NCI-H82 treated with DMSO at 0.1 percent for 48 hours (cell line): ENCODE measurements around the gene SMAP2.
"Not testable (repeated sequence)": the region's sequence is repeated elsewhere in the genome, so short reads cannot be mapped to it uniquely, and the experiment has no call there.

Experiments used
- DNase-seq: peaks from one replicate; lab custom pipeline; 2025; ENCODE audit not compliant: unreplicated experiment; lab: John Stamatoyannopoulos, UW

SMAP2 gene

GRCh38 chr1:40373323-40374283, at the start of gene SMAP2:
Gene SMAP2, plus strand, starts transcription at chr1:40373727. Its CDS starts 394 bp downstream, at chr1:40374121.
- peak; percentile 90 for DNase-seq

GRCh38 chr1:40331403-40331802, 42.1 kb upstream of the SMAP2 start:
- DNase-seq, result not testable (repeated sequence)

- DNase-seq, result no peak
Measured at GRCh38 chr1:40332695-40333094, 40.8 kb upstream of the SMAP2 start.

- DNase-seq, result no peak
Measured at GRCh38 chr1:40337443-40337842, 36.1 kb upstream of the SMAP2 start.

DNA sequence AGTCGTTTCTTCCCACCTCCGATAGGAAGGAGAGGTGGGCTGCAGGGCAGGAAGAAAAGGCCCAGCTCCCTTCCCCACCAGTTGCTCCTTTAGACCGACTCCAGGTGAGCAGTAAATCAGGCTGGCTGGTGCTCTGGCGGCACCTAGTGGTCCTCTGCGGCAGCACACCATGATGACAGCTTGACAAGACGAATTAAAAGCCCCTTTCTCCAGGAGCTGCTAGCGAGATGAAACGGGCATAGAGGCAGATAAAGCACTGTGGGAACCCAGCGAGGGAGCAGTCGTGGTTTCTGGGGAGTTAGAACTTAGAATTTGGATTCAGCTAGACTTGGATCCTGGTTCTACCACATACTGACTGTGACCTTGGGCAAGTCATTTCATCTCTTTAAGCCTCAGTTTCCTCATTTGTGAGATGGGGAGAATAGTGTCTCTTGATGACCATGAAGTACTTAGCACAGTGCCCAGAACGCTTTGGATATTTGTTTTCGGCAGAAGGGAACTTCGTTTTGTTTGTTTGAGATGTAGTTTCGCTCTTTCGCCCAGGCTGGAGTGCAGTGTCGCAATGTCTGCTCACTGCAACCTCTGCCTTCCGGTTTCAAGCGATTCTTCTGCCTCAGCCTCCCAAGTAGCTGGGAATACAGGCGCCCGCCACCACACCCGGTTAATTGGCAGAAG, 34.6 kb upstream of the SMAP2 start:
- DNase-seq, result peak; percentile 40

DNA sequence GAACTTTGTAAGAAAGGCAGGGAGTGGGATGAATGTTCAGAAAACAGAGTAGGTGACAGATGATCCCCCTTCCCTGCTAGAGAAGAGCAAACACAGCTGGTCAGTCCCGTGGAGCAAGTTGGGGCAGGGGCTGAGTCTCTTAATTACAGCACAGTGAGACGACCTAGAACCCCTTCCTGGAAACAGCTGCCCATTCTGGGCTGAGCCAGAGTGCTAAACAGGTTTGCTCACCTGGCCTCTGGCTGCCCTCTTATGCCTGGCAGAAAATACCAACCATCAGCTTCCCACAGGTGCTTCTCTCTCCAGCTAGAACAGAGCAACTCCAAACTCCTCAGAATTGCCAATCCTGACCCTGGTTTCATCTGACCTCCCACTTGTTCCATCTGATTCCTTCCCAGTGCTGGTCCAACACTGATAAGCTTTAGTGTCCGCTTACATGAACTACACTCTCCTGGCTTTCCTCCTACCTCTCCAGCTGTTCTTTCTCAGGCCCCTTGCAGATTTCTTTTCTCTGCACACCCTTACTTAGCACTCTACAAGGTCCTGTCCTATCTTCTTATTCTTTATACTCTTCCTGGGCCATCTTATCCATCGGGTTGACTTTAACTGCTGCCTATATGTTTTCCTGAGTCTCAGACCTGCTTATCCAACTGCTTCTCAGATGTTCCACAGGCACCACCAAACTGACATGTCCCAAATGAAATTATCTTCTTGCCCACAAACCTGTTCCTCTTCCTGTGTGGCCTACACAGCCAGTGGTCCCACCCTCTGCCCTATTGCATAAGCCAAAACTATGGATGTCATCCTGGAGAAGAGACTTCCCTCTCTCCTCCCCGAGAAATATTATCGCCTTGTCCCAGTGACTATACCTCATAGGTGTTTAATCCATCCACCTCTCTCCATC, 33.9 kb upstream of the SMAP2 start:
- DNase-seq, result no peak

- no peak for DNase-seq
Measured at GRCh38 chr1:40341491-40342380, 31.8 kb upstream of the SMAP2 start.

DNA sequence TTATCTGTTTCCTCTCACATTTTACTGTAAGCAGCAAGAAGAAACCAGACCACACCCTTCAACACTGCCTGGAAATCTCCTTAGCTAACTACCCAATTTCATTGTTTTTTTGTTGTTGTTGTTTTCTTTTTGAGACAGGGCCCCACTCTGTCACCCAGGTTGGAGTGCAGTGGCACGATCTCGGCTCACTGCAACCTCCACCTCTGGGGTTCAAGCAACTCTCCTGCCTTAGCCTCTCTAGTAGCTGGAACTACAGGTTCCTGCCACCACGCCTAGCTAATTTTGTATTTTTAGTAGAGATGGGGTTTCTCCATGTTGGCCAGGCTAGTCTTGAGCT, 31.2 kb upstream of the SMAP2 start:
- not testable (repeated sequence) for DNase-seq

- DNase-seq, result peak; percentile 21
Measured at GRCh38 chr1:40344597-40344996, 28.9 kb upstream of the SMAP2 start.

DNA sequence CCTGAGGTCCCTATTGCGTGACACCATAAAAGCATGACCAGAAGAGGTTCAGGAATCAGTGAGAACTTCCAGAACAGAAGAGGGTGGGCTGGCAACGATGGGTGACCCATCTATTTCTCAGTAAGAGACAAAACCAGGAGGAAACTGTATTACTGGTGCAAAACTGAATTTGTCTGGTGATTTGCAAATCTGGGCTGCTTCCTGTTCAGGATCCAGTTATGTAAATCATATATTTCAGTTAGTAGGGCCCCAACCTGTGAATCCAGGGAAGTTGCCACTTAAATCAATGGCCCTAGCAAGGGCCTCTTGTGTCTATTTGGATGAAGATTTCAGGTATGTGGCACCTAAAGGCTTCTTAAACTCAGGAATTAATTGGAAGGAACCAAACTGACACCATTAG, 23.1 kb upstream of the SMAP2 start:
- no peak for DNase-seq

DNA sequence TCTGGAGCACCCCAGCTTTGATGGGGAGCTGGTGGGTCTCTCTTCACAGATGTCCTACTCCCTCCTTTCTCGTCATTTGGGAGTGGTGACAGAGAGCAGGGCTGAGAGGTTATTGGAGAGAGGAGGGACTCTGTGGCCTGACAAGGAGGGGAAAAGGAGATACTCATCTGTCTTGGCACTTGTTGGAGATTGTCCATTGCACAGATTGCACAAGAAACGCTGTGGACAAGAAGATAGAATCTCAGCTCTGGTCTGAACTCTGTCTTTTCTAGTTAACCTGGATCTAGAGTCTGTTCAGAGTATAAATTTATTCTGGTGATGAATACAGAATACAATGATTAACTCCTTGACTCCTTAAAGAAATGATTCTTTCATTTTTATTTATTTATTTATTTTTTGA, 22.4 kb upstream of the SMAP2 start:
- no peak for DNase-seq

DNA sequence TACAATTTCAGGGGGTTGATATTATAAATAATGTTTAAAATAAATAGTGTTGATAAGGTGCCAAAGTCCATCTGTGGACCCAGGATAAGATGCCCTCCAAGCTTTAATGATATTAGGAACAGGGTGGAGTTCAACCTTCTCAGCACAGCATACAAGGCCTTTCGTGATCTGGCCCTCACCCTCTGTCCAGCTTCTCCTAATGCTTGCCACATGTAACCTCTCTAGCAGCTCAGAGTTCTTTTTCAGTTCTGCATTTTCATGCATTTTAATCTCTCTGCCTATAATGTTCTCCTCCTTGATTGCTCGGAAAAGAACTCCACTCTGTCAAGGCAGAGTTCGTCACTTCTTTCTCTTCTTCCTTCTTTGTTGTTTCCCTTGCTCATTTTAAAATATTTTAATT, 21.4 kb upstream of the SMAP2 start:
- no peak for DNase-seq

- DNase-seq, result no peak
Measured at GRCh38 chr1:40353082-40353481, 20.4 kb upstream of the SMAP2 start.

DNA sequence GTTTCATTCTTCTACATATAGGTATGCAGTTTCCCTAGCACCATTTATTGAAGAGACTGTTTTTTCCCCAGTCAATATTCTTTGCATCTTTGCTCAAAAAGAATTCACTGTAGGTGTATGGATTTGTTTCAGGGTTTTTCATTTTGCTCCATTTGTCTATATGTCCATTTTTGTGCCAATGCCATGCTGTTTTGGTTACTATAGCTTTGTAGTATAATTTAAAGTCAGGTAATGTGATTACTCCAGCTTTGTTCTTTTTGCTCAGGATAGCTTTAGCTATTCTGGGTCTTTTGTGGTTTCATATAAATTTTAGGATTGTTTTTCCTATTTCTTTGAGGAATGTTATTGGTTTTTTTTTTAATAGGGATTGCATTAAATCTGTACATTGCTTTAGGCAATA, 15.9 kb upstream of the SMAP2 start:
- DNase-seq, result no peak

DNA sequence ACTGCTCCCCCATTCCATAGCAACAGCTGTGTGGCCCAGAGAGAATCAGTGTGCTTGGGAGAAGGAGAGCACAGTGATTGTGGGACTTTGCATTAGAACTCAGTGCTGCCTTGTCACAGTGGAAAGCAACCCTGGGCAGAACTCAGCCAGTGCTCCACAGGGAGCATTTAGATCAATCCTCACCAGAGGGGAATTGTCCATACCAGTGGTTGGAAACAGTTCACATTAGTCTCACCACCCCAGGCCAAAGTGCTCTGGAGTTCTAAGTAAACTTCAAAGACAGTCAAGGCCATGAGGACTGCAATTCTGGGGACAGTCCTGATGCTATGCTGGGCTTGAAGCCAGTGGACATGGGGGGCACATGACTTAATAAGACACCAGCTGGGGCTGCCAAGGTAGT, 12.9 kb upstream of the SMAP2 start:
- no peak for DNase-seq

DNA sequence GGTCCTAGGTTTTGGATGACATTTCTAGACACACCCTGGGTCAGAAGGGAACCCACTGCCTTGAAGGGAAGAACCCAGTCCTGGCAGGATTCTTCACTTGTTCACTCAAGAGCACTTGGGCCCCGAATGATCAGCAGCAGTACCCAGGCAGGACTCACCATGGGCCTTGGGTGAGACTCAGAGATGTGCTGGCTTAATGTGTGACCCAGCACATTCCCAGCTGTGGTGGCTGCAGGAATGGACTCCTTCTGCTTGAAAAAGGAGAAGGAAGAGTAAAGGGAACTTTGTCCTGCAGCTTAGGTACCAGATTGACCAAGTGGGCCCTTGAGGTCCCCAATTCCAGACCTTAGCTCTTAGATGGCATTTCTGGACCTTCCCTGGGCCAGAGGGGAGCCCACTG, 12.3 kb upstream of the SMAP2 start:
- no peak for DNase-seq

DNA sequence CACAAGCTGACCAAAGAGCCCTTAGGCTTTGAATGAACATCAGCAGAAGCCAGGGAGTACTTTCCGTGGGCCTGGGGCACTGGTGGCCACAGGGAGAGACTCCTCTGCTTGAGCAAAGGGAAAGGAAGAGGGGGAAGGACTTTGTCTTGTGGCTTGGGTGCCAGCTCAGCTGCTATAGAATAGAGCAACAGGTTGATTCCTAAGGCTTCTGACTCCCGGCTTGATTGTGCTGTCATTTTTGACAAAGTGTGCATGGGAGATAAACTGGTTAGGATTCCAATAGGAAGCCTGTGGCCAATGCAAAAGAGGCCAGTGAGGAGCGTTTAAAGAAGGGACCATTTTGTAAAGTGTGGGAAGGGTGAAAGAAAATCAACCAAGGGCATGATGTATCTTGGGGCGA, 11.9 kb upstream of the SMAP2 start:
- no peak for DNase-seq

GRCh38 chr1:40362199-40362598, 11.3 kb upstream of the SMAP2 start:
- no peak for DNase-seq

- no peak for DNase-seq
Measured at GRCh38 chr1:40362699-40363098, 10.8 kb upstream of the SMAP2 start.

DNA sequence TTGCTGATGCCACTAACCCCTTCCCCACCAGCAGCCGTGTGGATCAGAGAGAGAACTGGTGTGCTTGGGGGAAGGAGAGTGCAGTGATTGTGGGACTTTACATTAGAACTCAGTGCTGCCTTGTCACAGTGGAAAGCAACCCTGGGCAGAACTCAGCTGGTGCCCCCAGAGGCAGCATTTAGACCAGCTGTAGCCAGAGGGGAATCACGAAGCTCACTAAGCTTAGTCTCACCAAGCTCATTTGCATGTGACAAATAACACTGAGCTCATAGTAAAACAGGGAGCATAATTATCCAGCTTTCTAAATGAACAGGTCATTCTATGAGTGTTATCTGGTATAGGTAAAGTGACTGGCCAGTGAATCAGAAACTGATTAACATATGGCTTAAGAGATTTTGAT, 9.8 kb upstream of the SMAP2 start:
- no peak for DNase-seq
